ENCODE data around the gene KCTD10. TPM values are rescaled to one million over a fixed set of nuclear protein-coding genes. Genes with fewer than 3 reads are reported as not detected.

KCTD10 gene
- polyA plus RNA-seq, 2 of the 4 experiments (the other 2 are of a cell fraction), result 43.5 to 50.4 TPM

- 65% methylated on average over 7 of the region's 7 CpGs for WGBS (ENCODE audit: missing lambda C conversion rate)
- DNase-seq (ENCODE audit: low read depth in 1 of 2, low spot score in 1 of 2) (no peak), FAIRE-seq (no peak), ATAC-seq (no peak)
- no peaks in the 10 kb centered on the region for H3K9me3 ChIP-seq
- no peak overlapping the region for H3K4me3 ChIP-seq
- no peak overlapping the region for H3K4me2 ChIP-seq
- ChIA-PET POLR2A (no interaction called here), CTCF (interaction anchor here (0.8 to 3.1 kb wide), 8 partner anchors 8 to 339 kb away, joined by 3 to 12 read pairs (median 4); no protein-coding TSS in a partner anchor)
- TF ChIP-seq JUN (IDR thresholded peaks at IDR 0.05) (no peak), ZNF302 (CRISPR knock-in tag; IDR thresholded peaks at IDR 0.05) (no peak), EP300 (IDR thresholded peaks at IDR 0.05) (no peak)
- H3K27ac ChIP-seq, result no peak overlapping the region
- 0 out of 3 replicates have a peak, but pooled peaks cover 3% of the 10 kb centered on the region for H3K4me1 ChIP-seq
These were observed 40.9 kb downstream of the KCTD10 start for GRCh38 chr12:109436188-109436560.

GRCh38 chr12:109435428-109436187 lies 41.5 kb downstream of the KCTD10 start:
- 76% methylated on average over 16 of the region's 17 CpGs for WGBS (ENCODE audit: missing lambda C conversion rate)

GRCh38 chr12:109434582-109434981 lies 42.5 kb downstream of the KCTD10 start:
- Histone ChIP-seq H3K27ac (no peak overlapping the region), H3K9me3 (no peaks in the 10 kb centered on the region), H3K4me2 (no peak overlapping the region), H3K4me3 (no peak overlapping the region), H3K4me1 (0 out of 3 replicates have a peak, but pooled peaks cover 3% of the 10 kb centered on the region)
- ChIA-PET CTCF (interaction anchor here (1.4 to 3.1 kb wide), 5 partner anchors 9 to 411 kb away, joined by 3 to 12 read pairs (median 5); no protein-coding TSS in a partner anchor), POLR2A (no interaction called here)
- no peak for ATAC-seq
- 78% methylated on average over 7 of the region's 7 CpGs for WGBS (ENCODE audit: missing lambda C conversion rate)
- no peak for FAIRE-seq
- no peak for DNase-seq (ENCODE audit: low read depth in 1 of 2, low spot score in 1 of 2)
- TF ChIP-seq BCL3 (IDR thresholded peaks at IDR 0.05), result no peak
- no peak for TF ChIP-seq FOXS1 (CRISPR knock-in tag; IDR thresholded peaks at IDR 0.05)
- TF ChIP-seq KDM5A (IDR thresholded peaks at IDR 0.05), result no peak
- TF ChIP-seq ATOH8 (CRISPR knock-in tag; IDR thresholded peaks at IDR 0.05; ENCODE audit: low read depth), result no peak
- TF ChIP-seq RARB (CRISPR knock-in tag; IDR thresholded peaks at IDR 0.05), result no peak
- TF ChIP-seq FOSL2 (IDR thresholded peaks at IDR 0.05), result no peak
- no peak for TF ChIP-seq FOSL2 (CRISPR knock-in tag; IDR thresholded peaks at IDR 0.05)
- TF ChIP-seq ZC3H11A (IDR thresholded peaks at IDR 0.05), result no peak
- TF ChIP-seq MAX (IDR thresholded peaks at IDR 0.05), result no peak
- TF ChIP-seq SMC3 (IDR thresholded peaks at IDR 0.05), result no peak
- TF ChIP-seq BHLHE40 (IDR thresholded peaks at IDR 0.05; ENCODE audit: low read depth, low read length), result no peak

More at GRCh38 chr12:109435428-109436187, 41.5 kb downstream of the KCTD10 start:
- ATAC-seq (no peak), DNase-seq (ENCODE audit: low read depth in 1 of 2, low spot score in 1 of 2) (no peak), FAIRE-seq (no peak)
- Histone ChIP-seq H3K27ac (no peak overlapping the region), H3K4me1 (0 out of 3 replicates have a peak, but pooled peaks cover 3% of the 10 kb centered on the region), H3K9me3 (no peaks in the 10 kb centered on the region), H3K4me2 (no peak overlapping the region), H3K4me3 (no peak overlapping the region)
- ChIA-PET CTCF (interaction anchor here (1.0 to 3.1 kb wide), 7 partner anchors 14 to 410 kb away, joined by 3 to 12 read pairs (median 4); no protein-coding TSS in a partner anchor), POLR2A (no interaction called here)
- TF ChIP-seq POLR2AphosphoS2 (conservative IDR thresholded peaks at IDR 0.05; ENCODE audit: low read length) (no peak), KDM1A (IDR thresholded peaks at IDR 0.05; ENCODE audit: low read depth) (no peak), EHMT2 (IDR thresholded peaks at IDR 0.05; ENCODE audit: low read depth) (no peak), CBX8 (IDR thresholded peaks at IDR 0.05) (no peak), CHD4 (IDR thresholded peaks at IDR 0.05; ENCODE audit: borderline replicate concordance) (no peak), HEYL (CRISPR knock-in tag; IDR thresholded peaks at IDR 0.05) (no peak), JUNB (IDR thresholded peaks at IDR 0.05) (no peak), EP300 (IDR thresholded peaks at IDR 0.05) (no peak), BCL3 (IDR thresholded peaks at IDR 0.05) (no peak), GATA3 (IDR thresholded peaks at IDR 0.05; ENCODE audit: borderline replicate concordance) (no peak), MAZ (IDR thresholded peaks at IDR 0.05; ENCODE audit: borderline replicate concordance, low read depth, low read length) (no peak), HOXA7 (CRISPR knock-in tag; IDR thresholded peaks at IDR 0.05) (no peak), SREBF2 (IDR thresholded peaks at IDR 0.05) (no peak), NR3C1 (IDR thresholded peaks at IDR 0.05) (no peak), TP53 (CRISPR knock-in tag; IDR thresholded peaks at IDR 0.05) (no peak), EHF (CRISPR knock-in tag; IDR thresholded peaks at IDR 0.05) (no peak), SMC3 (IDR thresholded peaks at IDR 0.05) (no peak)

Measured in A549 (cell line).